DLD1 (cell line): ENCODE measurements around the gene KRT3.
"Not testable (repeated sequence)": the region's sequence is repeated elsewhere in the genome, so short reads cannot be mapped to it uniquely, and the experiment has no call there.

Experiments used
- in situ Hi-C: cut with HindIII; loops from 2 replicates; pipeline ENCODE4 v1.10.0; 2017; ENCODE audit warnings: low sequenced_read_pairs

KRT3 gene

GRCh38 chr12:52765702-52766101, 30.2 kb downstream of the KRT3 start:
- in situ Hi-C loops, result no loop called here

- in situ Hi-C loops, result no loop called here
Observed at GRCh38 chr12:52763991-52764390, 31.9 kb downstream of the KRT3 start.

DNA sequence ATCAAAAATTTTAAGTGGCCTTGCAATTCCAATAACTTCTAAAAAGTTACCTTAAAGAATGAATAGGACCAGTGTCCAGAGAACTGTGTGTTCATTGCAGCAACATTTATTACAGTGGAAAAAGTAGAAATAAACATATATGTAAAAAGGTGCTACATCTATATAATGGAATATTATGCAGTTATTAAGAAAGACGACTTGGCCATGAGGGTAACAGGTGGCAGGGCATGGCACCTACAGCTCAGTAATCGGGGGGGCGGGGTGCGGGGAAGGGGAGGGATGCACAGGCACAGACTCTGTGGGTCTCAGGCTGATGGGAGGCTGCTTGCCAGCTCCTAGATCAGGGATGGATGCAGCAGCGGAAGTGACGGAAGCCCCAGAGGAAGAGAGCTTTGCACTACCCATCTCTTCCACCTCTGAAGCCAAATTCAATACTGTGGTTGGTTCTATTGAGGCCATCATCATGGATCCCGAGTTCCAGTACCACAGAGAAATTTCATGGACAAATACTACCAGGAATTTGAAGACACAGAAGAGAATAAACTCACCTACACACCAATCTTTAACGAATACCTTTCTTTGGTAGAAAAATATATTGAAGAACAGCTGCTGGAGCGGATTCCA, 32.8 kb downstream of the KRT3 start:
- in situ Hi-C loops, result no loop called here

DNA sequence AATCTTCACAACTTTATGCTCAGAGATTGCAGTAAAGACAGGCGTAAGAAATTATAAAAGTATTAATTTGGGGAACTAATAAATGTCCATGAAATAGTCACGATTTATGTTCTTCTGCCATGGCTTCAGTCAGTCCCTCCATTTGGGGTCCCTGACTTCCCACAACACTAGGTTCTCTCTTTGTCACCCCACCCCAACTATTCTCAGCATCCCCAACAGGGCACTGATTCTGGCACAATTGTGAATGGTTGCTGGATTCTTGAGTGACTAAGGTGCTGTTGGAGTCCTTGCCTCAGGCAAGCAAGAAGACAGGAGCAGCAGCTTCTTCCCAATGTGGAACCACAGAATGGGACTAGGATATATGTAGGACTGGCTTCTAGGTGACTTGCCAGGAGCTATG, 34.1 kb downstream of the KRT3 start:
- in situ Hi-C loops, result no loop called here

- in situ Hi-C loops, result not testable (repeated sequence)
Observed at GRCh38 chr12:52761218-52761617, 34.7 kb downstream of the KRT3 start.

DNA sequence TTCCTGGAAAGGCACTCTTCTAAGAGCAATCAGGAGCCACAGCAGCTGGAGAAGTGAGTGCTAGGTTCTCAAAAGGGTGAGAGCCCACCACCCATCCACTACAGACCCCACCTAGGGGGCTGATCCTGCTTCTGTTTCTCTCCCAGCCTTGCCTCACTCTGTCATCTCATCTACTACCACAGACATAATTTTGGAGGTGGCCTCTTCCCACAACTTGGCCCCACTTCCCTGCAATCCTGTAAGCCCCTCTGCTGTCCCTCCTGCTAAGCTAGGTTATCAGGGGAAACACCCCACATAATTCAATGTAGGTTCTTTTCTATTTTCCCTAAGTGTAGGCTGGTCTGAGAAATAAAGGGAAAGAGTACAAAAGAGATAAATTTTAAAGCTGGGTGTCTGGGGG, 35.3 kb downstream of the KRT3 start:
- in situ Hi-C loops, result no loop called here

DNA sequence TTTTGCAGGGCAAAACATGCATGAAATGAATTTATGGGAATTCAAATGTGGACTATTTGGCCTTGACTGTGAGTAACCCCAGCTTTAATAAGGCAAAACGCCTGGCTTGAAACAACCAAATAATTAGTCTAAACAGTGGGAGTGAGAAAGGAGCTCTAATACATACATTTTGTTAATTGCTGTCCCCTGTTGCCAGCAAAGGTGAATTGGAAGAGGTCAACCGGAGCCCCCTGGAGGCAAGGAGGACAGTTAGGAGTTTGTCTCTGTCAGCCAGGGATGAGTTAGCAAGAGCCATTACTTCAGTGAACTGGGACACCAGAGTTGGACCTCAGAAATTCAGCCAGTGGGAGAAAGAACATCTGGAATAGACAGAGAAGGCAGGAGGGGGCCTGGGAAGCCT, 36.2 kb downstream of the KRT3 start:
- in situ Hi-C loops, result no loop called here

GRCh38 chr12:52759218-52759617, 36.7 kb downstream of the KRT3 start:
- in situ Hi-C loops, result no loop called here

DNA sequence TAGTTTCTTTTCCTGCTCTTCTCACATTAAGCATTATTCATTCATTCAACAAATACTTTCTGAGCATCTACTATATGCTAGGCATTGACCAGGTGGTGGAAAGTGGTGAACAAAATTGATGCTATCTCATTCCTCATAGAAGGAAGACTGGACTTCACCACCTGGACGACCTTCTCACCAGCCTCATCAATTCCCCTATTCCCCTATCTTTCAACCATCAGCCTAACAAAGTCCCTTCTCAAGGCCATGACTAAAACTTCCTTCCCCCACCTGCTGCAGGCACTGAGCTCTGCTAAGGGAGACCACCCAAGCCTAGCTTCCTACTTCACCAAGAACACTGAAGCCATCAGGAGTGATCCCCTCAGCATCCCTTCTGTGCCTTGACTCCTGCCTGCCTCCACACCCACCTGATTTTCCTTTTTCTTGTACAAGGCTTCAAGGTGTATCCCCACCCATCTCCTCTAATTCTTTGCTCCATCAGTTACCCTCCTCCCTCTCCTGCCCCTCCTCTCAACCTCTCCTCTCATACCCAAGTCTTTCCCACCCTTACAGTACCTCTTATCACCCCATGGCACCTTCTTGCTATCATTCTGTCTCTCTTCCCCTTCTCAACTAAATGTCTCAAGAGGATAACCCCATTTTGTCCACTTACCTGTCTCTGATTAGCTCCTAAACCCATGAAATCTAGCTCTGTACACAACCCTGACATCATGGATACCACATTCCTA, 38.3 kb downstream of the KRT3 start:
- in situ Hi-C loops, result no loop called here

DNA sequence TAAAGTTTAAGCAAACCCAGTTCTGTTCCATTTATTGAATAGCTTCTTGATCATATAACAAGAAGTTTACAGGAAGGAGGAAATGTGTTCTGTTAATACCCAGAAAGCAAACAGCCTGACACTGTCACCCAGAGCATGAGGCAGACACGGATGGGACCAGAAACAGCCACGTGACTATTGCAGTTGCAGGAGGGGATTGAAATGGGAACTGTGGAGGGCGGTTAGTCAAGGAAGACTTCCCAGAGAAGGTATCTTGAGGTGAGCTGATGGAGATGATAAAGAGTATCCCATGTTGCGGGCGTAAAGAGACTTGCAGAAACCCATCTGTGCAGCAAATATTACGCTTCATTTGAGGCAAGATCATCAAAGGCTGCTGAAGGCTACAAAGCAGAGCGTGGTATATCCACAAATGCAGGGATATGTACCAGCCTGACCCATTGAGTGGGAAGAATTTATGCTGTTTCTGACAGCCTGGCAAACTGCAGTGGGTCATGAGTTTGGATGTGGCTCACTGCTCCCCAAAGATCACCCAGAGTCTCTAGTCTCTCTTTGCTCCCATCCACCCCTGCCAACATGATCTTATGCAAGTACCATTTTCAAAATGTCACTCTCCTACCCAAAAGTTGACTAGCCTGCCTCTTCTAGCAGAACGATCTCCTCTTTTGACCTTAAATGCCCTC, 39.5 kb downstream of the KRT3 start:
- in situ Hi-C loops, result no loop called here

DNA sequence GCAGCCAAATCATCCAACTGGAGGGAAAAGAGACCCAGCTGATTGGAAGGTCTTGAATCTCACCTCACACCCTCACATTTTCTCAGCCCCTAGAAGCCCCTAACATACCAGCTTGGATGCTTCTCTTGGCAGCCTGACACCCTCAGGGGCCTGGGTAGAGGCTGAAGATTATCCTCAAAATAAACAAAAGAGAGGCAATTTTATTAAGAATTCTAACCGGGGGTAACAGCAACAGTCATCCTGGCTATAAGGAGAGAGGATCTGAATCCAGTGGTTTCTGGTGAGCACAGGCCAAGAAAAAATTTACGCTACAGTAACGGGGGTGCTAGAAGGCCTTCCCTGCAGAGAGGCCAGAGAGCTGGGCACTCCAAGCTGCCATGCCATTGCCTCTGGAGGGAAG, 40.4 kb downstream of the KRT3 start:
- in situ Hi-C loops, result no loop called here

DNA sequence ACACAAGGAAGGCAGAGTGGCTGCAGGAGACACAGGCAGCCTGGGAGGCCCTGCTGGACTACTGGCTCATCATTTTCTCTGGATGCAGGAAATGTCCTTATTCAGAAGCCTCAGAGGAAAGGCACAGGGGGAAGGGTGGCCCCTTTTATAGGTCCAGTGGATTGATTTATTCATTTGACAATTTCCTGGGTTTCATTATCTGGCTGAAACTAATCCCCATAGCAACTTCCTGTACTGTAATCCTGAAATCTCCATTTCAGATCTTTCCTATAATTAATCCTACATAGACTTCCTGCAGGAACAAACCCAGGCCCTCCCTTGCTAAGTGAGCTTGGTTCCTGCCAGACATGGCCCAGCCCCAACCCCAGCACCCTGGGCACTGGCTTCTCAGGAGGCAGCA, 41.8 kb downstream of the KRT3 start:
- in situ Hi-C loops, result no loop called here

DNA sequence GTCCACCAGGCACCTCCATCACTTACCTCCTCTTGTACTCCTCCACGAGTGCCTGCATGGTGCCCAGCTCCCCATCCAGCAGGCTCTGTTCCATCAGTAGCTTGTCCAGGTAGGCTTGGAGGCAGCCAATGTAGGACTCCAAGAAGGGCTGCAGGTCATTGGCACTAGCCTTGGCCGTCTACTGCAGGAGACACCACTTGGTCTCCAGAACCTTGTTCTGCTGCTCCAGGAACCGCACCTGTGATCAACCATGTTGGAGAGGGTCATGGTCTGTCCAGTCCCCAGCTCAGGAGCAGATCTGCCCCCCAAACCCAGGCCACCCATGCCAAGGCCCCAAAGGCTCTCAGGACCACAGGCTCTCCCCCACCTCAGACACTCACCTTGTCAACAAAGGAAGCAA, 42.6 kb downstream of the KRT3 start:
- in situ Hi-C loops, result no loop called here

DNA sequence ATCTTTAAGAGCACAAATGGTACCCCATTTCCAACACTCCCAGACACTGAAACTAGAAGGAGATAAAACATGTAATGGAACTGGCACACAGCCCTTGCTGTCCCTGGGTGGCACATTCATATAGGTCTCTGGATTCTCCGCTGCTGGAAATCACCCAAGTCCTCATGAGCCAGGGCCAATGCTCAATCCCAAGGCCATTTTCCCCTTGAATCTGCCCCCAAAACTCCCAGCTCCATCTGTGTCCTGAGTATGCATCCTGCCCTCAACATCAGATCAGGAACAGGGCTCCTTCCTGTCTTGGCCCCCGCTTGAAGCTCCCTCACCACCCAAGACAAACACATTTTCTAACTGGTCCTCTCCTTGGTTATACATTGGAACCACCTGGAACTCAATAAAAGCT, 43.4 kb downstream of the KRT3 start:
- in situ Hi-C loops, result no loop called here

DNA sequence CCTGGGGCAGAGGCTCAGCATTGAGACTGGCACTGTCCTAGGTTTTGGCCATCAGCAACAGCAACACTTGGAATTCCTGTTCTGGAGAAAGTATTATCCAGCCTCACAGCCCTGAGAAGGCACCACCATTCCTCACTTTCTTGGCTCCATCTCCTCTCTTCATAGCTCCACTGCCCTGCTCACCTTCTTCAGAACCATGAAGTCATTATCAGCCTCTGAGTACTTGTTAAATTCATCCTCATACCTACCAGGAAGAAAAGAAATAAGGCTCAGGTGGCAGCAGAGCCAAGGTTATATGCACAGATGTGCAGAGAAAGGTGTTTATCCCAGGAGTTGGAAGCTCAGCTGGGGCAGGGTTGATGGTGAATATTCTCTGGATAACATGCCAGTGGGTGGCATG, 44.1 kb downstream of the KRT3 start:
- in situ Hi-C loops, result no loop called here

DNA sequence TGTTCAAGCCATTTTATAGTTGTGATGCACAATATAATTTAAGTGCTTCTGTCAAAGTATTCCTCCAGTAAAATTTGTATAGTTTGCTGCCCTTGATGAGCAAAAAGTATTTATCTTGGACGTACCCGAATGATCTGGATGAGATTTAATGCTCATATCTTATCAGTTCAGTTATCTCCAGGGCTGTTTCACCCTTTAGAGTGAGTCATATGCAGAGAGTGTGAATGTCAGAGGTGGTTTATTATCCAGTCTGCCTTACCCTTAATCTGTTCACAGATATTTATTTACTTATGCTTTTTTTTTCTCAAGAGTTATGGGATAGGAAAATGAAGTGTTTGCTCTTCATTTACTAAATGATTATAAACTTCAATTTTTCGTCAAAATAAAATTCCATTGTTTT, 45.4 kb downstream of the KRT3 start:
- in situ Hi-C loops, result not testable (repeated sequence)

DNA sequence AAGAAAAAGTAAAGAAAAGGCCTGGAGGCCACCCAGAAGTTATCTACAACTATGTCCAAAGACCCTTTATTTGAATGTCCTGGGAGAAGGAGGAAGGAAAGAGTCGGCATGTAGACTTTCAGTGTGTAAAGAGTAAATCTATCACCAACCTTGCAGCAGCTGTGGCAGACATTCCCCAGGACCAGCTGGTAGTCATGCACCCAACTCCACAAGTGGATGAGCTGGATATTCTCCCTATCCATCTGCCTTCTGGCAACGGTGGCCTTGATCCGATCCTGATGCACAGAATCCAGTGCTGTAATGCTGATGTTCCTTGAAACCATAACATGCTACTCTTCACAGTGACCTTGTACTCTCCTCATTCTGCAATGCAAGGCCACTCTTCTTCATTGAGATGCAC, 46.1 kb downstream of the KRT3 start:
- in situ Hi-C loops, result no loop called here

GRCh38 chr12:52748578-52748977, 47.3 kb downstream of the KRT3 start:
- in situ Hi-C loops, result no loop called here

- in situ Hi-C loops, result no loop called here
Observed at GRCh38 chr12:52745554-52745953, 50.4 kb downstream of the KRT3 start.

DNA sequence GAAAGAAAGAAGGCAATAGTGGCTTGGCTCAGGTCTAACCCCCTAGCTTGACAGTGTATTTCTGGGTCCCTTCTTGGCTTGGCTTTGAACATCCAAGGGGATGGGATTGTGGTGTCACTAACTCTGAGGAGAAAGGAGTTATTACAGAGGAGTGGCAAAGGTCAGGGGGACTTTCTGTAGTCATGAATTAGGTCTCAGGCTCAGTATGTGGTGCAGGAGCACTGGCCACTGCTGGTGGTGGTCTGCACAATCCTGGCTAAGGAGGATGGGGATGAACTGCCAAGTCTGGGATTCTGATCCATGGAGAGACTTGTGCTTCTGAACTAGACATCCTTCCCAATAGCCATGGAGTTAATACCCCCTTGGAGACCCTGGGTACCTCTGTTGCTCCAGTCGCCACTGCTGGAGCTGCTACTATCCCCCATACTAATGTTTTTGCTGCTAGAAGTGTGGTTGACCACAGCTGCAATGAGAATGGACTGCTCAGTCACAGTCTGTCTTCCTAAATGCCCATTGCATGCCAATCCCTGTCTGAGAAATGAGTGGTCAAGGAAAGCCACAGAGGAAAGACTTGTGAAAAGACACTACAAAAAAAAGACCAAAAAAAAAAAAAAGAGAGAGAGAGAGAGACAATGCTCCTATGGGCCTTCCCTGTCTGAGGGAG, 51.3 kb downstream of the KRT3 start:
- in situ Hi-C loops, result no loop called here

DNA sequence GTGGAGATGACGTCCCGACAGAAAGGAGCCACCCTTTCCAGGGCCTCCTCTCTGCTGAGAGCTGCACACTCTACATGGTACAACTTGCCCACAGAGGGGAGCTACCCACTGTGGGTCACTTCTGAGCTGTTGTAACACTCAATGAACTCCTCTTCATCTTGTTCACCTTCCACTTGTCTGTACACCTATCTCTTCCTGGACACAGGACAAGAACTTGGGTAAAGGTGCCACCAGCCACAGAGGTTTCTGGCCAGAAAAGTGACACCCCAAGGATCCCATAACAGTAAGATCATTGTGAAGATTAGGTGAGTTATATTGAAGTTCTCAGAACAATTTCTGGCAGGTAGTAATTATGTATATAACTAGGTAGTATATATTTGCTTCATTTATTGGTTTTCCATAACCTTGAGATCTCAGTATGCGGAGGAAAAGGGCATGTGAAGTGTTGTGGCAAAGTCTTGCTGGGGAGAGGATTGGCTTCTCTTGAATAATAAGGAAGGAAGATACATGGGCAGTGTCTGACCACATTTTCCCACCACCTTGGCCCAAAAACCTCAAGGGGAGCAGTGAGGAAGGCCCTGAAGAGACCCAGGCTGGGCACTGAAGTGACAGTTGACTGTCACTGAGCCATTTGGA, 53.0 kb downstream of the KRT3 start:
- in situ Hi-C loops, result no loop called here
